Measurements from ENCODE around the gene SKOR2.
A peak's percentile ranks its signal among the peaks of the same experiment; 100 is the strongest.

DNA sequence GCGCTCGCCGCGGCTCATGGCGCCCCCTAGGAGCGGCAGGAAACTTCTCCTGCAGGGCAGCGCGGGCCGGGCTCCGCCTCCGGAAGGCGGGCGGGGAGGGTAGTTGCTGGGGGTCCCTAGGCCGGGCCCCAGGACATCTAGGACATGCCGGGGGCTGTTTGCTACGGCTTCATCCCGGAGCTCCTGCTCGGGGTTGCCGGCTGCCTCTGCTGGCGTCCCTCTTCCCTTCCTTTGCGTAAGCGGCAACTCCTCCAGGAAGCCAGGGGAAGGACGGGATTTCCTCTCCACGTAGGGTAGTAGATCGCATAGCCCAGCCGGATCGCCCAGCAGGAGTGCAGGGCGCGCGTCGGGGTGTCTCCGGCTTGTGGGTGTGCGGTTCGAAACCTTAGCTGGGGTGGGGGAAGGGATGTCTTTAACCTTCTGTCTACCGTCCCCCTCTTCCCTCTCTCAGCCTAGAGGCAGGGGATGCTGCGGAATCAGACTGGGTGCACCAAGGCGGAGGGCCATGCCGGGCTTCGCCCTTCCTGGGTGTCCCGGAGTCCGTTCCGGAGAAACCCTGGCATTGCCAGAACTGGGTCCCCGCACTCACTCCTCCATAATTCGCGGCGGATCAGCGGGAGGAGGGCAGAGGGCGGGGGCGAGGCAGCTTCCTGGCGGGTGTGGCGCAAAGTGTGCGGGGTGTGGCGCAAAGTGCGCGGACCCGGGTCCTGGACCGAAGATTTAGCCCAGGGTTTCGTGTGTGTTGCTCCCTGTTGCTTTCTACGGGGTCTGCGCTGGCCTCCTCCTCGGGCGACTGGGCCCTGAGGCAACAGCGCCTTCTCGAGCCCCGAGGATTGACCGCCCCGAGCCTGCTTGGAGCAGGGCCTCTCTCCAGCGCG, 12.2 kb upstream of the SKOR2 start:
- TF ChIP-seq EZH2 (IDR thresholded peaks at IDR 0.05; ENCODE audit: low read length, missing control alignments) (no peak), CTCF (conservative IDR thresholded peaks at IDR 0.05 in 1 of 2, IDR thresholded peaks at IDR 0.05 in 1 of 2; ENCODE audit: low read depth in 1 of 2, low read length in 2 of 2) (peak in 1 of 2 donors; percentile 48)

All from fibroblast of lung (primary cell).